HEK293T (cell line): ENCODE data around the gene MBD3L2B.

Experiments
- CTBP1 ChIP-seq: fragments of 450-650 bp; IDR thresholded peaks from 2 replicates; pipeline ENCODE4 v1.6.1; 2016; ENCODE audit warnings: borderline replicate concordance
- ELF4 ChIP-seq: fragments of 450-650 bp; IDR thresholded peaks from 2 replicates; pipeline ENCODE4 v1.6.1; 2017; ENCODE audit warnings: antibody characterized with exemption
- FOXK2 ChIP-seq: fragments of 450-650 bp; IDR thresholded peaks from 2 replicates; pipeline ENCODE4 v1.6.1; 2016; ENCODE audit warnings: mild to moderate bottlenecking
- FOXM1 ChIP-seq: fragments of 450-650 bp; IDR thresholded peaks from 2 replicates; pipeline ENCODE4 v1.6.1; 2017; ENCODE audit warnings: mild to moderate bottlenecking, borderline replicate concordance
- HDGF ChIP-seq: fragments of 450-650 bp; IDR thresholded peaks from 2 replicates; pipeline ENCODE4 v1.6.1; 2017; ENCODE audit warnings: antibody characterized with exemption, borderline replicate concordance
- L3MBTL2 ChIP-seq: fragments of 450-650 bp; conservative IDR thresholded peaks from 2 replicates; pipeline ENCODE4 v1.6.1; 2016; ENCODE audit warnings: mild to moderate bottlenecking
- NFRKB ChIP-seq: fragments of 450-650 bp; IDR thresholded peaks from 2 replicates; pipeline ENCODE4 v1.6.1; 2016; ENCODE audit warnings: mild to moderate bottlenecking, moderate library complexity
- SP1 ChIP-seq: fragments of 450-650 bp; IDR thresholded peaks from 2 replicates; pipeline ENCODE4 v1.6.1; 2017
- ZNF384 ChIP-seq: fragments of 450-650 bp; IDR thresholded peaks from 2 replicates; pipeline ENCODE4 v1.6.1; 2016
- TF ChIP-seq, protein P1 (sequence below): fragments of 450-650 bp; IDR thresholded peaks from 2 replicates; pipeline ENCODE4 v1.6.1; 2016

- TF ChIP-seq NFRKB (no peak), ZNF384 (no peak), CTBP1 (no peak), SP1 (no peak), L3MBTL2 (no peak), ELF4 (no peak), FOXK2 (no peak), HDGF (no peak), FOXM1 (no peak)
- TF ChIP-seq, protein P1, sequence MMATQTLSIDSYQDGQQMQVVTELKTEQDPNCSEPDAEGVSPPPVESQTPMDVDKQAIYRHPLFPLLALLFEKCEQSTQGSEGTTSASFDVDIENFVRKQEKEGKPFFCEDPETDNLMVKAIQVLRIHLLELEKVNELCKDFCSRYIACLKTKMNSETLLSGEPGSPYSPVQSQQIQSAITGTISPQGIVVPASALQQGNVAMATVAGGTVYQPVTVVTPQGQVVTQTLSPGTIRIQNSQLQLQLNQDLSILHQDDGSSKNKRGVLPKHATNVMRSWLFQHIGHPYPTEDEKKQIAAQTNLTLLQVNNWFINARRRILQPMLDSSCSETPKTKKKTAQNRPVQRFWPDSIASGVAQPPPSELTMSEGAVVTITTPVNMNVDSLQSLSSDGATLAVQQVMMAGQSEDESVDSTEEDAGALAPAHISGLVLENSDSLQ, result no peak
Measured at GRCh38 chr19:7068599-7068998, 47.4 kb upstream of the MBD3L2B start.
